A673 (cell line): Measurements from ENCODE around the gene HNRNPA3.

Experiments
- CTCF ChIP-seq: fragments of 300-800, 200-600 bp; sonication (generic); conservative IDR thresholded peaks from 2 replicates; pipeline ENCODE4 v1.5.1; 2017; ENCODE audit warnings: low read depth, mild to moderate bottlenecking, antibody characterized with exemption, low read length, moderate library complexity, mixed read lengths
- EZH2 ChIP-seq: fragments of 200-600 bp; sonication (generic); IDR thresholded peaks from 2 replicates; pipeline ENCODE4 v1.6.1; 2017; ENCODE audit warnings: borderline replicate concordance, low read depth, mild to moderate bottlenecking, mixed read lengths, antibody characterized with exemption, low read length; ENCODE audit not compliant: poor library complexity, severe bottlenecking

- TF ChIP-seq CTCF (no peak), EZH2 (no peak)
Observed at GRCh38 chr2:177229442-177230242, 17.0 kb downstream of the HNRNPA3 start.
